ENCODE measurements around the gene NRXN2.

Gene NRXN2

DNA sequence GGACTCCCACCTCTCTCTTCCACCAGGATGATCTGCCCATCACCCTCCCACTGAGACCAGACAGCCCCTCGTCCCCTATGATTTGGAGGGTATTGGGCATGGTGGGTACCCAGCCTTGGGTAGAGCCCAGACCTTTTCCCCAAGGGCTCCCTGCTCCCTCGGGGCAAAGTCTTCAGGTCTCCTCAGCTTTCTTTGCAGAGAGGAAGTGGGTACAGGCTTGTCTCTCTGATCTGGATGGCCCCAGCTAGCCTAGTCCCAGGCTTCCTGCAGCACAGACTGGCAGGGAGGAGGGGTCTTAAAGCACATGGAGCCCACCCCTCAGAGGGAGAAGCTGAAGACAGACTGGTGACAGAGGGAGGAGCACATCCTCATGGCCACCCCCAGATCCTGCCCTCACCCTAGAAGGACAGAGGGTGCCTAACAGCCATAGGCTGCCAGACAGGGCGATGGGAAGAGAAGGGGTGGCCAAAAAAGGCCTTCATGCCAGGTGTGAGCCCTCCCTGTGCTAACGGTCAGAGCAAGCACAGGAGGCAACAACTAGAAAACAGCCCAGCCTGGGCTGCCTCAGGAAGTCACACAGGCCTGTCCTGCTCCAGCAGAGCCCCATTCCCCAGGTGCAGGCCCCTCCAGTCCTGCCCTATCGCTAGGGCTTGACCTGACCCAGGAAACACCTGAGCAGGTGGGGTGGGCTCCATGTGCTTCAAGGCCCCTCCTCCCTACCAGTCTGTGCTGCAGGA, 101.5 kb downstream of the NRXN2 start:
- no peak for DNase-seq

- DNase-seq = no peak
Observed at GRCh38 chr11:64620381-64620971, 102.5 kb downstream of the NRXN2 start.

- peak; percentile 16 for DNase-seq
Observed at GRCh38 chr11:64619811-64620380, 103.1 kb downstream of the NRXN2 start.

- no peak for DNase-seq
Observed at GRCh38 chr11:64619196-64619595, 103.8 kb downstream of the NRXN2 start.

DNA sequence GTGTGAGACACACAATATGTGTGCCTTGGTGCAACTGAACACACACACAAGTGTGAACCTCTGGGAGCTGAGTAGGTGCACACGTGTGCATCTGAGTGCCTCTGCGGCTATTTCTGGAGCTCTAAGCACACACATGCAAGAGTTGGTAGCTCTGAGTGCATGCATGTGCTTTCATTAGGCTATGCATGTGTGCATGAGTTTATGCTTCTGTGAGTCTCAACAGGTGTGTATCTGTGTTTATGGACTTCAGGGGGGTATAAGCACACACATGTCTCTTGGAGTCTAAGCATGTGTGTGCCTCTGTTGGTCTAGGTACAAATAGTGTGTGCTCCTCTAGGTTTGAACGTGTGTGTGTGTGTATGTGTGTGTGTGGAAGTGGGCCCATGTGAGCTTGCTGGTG, 106.2 kb downstream of the NRXN2 start:
- DNase-seq = no peak

- no peak for DNase-seq
Observed at GRCh38 chr11:64614917-64615316, 108.1 kb downstream of the NRXN2 start.

- no peak for DNase-seq
Observed at GRCh38 chr11:64613648-64614047, 109.3 kb downstream of the NRXN2 start.

- peak; percentile 43 for DNase-seq
Observed at GRCh38 chr11:64611869-64612646, 110.9 kb downstream of the NRXN2 start.

DNA sequence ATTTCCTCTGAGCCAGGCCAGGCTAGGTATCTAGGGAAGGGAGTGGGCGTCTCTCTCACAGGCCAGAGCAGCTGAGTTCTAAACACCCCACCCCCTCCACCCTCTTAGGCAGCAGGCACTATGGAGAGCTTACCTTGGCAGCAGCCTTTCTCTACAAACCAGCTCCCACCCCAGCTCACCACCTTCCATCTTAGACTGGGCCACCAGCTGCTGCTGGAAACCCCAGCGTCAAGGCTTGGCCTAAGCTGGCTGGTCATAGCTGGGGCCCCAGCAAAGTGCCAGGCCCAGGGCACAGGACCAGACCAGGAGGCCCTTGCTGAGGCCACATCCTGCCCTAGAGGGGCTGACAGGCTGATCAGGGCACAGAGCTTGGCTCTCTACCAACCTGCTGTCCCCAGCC, 111.8 kb downstream of the NRXN2 start:
- DNase-seq = no peak

DNA sequence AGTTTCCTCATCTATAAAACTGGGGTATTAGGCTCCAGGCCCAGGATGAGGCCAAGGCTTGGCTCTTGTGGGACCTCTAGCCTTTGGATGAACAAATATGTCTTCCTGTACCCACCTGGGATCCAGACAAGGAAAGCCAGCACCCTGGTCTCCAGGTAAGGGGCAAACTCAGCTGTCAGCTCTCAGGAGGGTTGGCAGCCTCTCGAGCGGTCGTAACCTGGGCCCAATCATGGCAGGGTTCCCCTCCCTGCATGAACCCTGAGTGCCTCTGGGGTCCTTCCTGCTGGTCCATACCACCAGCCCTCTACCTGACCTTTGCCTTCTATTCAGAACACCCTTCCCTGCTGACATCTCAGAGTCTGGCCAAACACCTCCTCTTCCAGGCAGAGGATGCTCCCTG, 112.4 kb downstream of the NRXN2 start:
- no peak for DNase-seq

DNA sequence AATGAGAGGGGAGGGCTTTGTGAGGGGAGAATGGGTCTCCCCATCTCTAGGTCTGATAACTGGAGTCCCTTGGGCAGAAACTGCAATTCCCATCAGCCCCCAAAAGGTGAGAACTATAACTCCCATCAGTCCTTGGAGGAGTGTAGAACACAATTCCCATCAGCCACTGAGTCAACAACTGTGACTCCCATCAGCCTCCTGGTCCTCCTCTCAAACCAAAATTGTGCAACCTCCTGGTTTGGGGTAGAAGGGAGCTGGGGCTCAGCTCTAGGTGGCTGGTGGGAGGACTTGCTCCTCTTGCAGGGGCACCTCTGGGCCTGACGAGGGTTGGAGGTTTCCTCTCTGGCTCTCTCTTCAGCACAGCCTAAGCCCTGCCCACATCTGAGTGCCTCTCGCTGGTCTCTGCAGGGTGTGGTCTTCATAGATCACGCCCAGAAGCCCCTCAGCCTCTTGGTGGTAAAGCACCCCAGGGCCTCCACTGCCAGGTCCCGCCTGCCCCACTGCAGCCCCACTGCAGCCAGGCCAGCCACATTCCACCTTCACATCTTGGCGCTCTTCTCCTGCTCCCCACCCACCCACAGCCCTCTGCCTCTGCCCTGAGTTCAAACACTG, 113.5 kb downstream of the NRXN2 start:
- no peak for DNase-seq

DNA sequence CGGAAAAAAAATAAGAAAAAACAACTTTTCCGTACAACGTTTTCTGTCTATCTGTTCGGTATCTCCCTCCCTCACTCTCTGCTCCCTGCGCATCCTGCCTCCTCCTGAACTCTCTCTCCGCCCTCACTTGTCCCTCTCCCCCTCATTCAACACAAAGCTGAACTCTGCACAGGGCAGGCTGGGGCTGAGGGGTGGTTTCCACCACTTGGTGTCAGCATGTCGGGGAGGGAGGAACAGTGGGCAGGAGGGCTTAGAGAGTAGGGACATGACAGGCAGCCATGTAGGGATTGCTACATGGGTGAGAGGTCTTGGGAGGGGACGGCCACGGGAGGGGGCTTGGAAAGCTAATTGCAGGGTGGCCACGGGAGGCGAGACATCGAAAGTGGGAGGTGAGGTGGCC, 114.4 kb downstream of the NRXN2 start:
- no peak for DNase-seq

DNA sequence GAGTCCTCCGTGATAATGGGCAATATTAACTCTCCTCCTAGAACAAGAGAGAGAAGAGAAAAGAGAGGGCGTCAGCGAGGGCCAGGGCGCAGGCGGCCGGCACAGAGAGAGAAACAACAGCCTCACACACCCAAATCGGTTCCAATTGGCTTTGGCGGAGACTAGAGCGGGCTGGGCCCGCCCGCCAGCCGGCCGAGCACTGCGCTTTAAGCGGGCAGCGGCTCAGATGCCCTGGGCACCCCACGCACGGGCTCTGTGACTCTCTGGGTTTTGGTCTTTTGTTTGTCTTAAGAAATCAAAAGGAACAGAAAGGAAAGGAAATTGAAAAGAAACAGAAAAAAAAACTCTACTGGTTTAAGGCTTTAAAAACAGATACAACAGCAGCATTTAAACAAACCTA, 115.0 kb downstream of the NRXN2 start:
- DNase-seq = no peak

GRCh38 chr11:64607381-64607985, 115.5 kb downstream of the NRXN2 start:
- no peak for DNase-seq

GRCh38 chr11:64606796-64607380, 116.1 kb downstream of the NRXN2 start:
- DNase-seq = no peak

GRCh38 chr11:64605656-64606585, 117.1 kb downstream of the NRXN2 start:
- DNase-seq = no peak

- no peak for DNase-seq
Observed at GRCh38 chr11:64605244-64605560, 117.8 kb downstream of the NRXN2 start.

GRCh38 chr11:64604458-64605243, 118.3 kb downstream of the NRXN2 start:
- no peak for DNase-seq

DNA sequence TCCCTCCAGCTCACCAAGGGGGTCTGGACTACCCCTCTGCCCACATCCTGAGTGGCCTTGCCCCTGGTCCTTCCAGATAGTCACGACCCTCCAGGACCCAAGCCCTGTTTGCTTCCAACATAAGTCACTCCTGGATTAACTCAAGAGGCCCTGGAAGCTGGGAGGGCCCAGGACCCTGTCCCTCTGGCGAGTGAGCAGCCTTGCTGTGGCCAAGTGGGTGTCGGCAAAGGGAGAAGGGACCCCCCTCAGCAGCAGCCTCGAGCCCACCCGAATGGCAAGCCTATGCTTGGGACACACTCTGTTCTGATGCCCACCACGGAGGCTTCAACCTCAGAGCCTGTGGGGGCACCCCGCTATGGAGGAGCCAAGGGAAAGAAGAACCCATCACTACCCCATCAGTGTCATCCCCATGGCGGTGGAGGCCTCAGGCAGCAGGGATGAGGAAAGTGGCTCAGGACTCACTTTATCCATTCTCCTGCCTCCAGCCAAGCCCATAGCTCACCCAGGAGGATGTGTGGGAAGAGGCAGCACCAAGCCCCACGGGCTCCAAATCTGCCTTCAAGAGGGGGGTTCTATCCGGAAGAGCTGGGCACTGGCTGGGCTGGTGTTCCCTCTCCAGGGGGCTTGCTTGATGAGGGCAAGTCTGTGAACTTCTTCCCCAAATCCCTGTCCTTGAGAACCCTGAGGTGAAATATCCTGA, 119.4 kb downstream of the NRXN2 start:
- DNase-seq = no peak

Data from suppressor macrophage treated with lipopolysaccharide for 4 hours (primary cell).